ENCODE data around the gene HOMER2.

HOMER2 gene

GRCh38 chr15:82855286-82856100, 97.0 kb downstream of the HOMER2 start:
- no peak for DNase-seq

- no peak for DNase-seq
These were observed 98.0 kb downstream of the HOMER2 start for GRCh38 chr15:82854554-82854953.

GRCh38 chr15:82852941-82853561, 99.5 kb downstream of the HOMER2 start:
- DNase-seq: no peak

- no peak for DNase-seq
These were observed 100.5 kb downstream of the HOMER2 start for GRCh38 chr15:82851981-82852511.

- no peak for DNase-seq
These were observed 101.1 kb downstream of the HOMER2 start for GRCh38 chr15:82851306-82851850.

- DNase-seq: no peak
These were observed 101.8 kb downstream of the HOMER2 start for GRCh38 chr15:82850731-82851130.

- DNase-seq: no peak
These were observed 102.7 kb downstream of the HOMER2 start for GRCh38 chr15:82849556-82850512.

GRCh38 chr15:82848241-82848993, 104.1 kb downstream of the HOMER2 start:
- no peak for DNase-seq

- DNase-seq: no peak
These were observed 104.8 kb downstream of the HOMER2 start for GRCh38 chr15:82847703-82848102.

- DNase-seq: no peak
These were observed 105.9 kb downstream of the HOMER2 start for GRCh38 chr15:82846621-82847020.

- DNase-seq: no peak
These were observed 106.8 kb downstream of the HOMER2 start for GRCh38 chr15:82845686-82846085.

- DNase-seq: no peak
These were observed 109.0 kb downstream of the HOMER2 start for GRCh38 chr15:82843566-82843965.

GRCh38 chr15:82840166-82840565, 112.4 kb downstream of the HOMER2 start:
- DNase-seq: no peak

- no peak for DNase-seq
These were observed 113.4 kb downstream of the HOMER2 start for GRCh38 chr15:82839136-82839535.

- no peak for DNase-seq
These were observed 114.3 kb downstream of the HOMER2 start for GRCh38 chr15:82838096-82838735.

- DNase-seq: no peak
These were observed 117.1 kb downstream of the HOMER2 start for GRCh38 chr15:82835391-82835917.

- DNase-seq: no peak
These were observed 119.2 kb downstream of the HOMER2 start for GRCh38 chr15:82833362-82833682.

GRCh38 chr15:82832601-82833361, 119.7 kb downstream of the HOMER2 start:
- DNase-seq: no peak

- DNase-seq: no peak
These were observed 120.5 kb downstream of the HOMER2 start for GRCh38 chr15:82831894-82832600.
